HepG2 (cell line): ENCODE measurements around the gene TMEFF1. TPM values are rescaled to one million over a fixed set of nuclear protein-coding genes. Genes with fewer than 3 reads are reported as not detected.
A peak's percentile ranks its signal among the peaks of the same experiment; 100 is the strongest.

Source experiments
- ATAC-seq: fragments of 200-7000 bp; cut with Tn5 transposase; 3 replicates; pipeline ENCODE4 v1.9.1; 2020; ENCODE audit warnings: mild to moderate bottlenecking, moderate library complexity
- BruUV-seq: library from RNA; stranded (reverse); fragments of 400-500 nt; replicated peaks from 2 replicates; lab custom pipeline; 2021; lab: Mats Ljungman, UMichigan
- CTCF ChIA-PET: fragments of 300-600 bp; formaldehyde crosslinking; extraction: SDS; loops from one replicate; lab custom pipeline; 2021; ENCODE audit warnings: low total read pairs, inconsistent platforms, low intra/inter-chr PET ratio; lab: Yijun Ruan, JAX
- POLR2A ChIA-PET: fragments of 350-600 bp; sonication (Branson Sonifier 250); formaldehyde crosslinking; loops from one replicate; lab custom pipeline; 2020; ENCODE audit warnings: antibody characterized with exemption, inconsistent platforms; lab: Yijun Ruan, JAX
- DNase-seq: peaks from one replicate; pipeline ENCODE4 v3.0.0-alpha.2; 2015; ENCODE audit warnings: low spot score
- FAIRE-seq: peaks from 3 replicates; lab custom pipeline; 2011; peaks lifted over from hg19 to GRCh38; lab: Jason Lieb, UNC
- H2AFZ ChIP-seq: one replicate; pipeline ENCODE4 v1.6.1; 2011; ENCODE audit warnings: low read length, inconsistent platforms
- H3K27ac ChIP-seq: fragments of 300-600 bp; 3 replicates; pipeline ENCODE4 v1.8.0; 2011; ENCODE audit warnings: mixed run types, mild to moderate bottlenecking, mixed read lengths, low read length, inconsistent platforms; ENCODE audit not compliant: insufficient read depth; ENCODE audit errors: extremely low read length
- H3K27me3 ChIP-seq, 2 experiments: fragments of 200-600 bp in 1 of 2; 2 replicates in 1 of 2; 3 replicates in 1 of 2; pipeline versions ENCODE4 v1.6.0 to v1.8.0; 2011; ENCODE audit warnings: low read length in 2 of 2, mild to moderate bottlenecking in 2 of 2, moderate library complexity in 2 of 2, inconsistent platforms in 1 of 2; ENCODE audit not compliant: insufficient read depth in 2 of 2, control insufficient read depth in 1 of 2
- H3K36me3 ChIP-seq, 2 experiments: fragments of 200-600 bp in 1 of 2; replicated peaks in 1 of 2; 2 replicates in 1 of 2; 3 replicates in 1 of 2; pipeline versions ENCODE4 v1.5.1 to v1.8.0; 2011; ENCODE audit warnings: low read length in 2 of 2, inconsistent platforms in 1 of 2; ENCODE audit not compliant: insufficient read depth in 2 of 2, control insufficient read depth in 1 of 2
- H3K4me1 ChIP-seq: 2 replicates; pipeline ENCODE4 v1.5.1; 2012; ENCODE audit warnings: low read length, inconsistent platforms; ENCODE audit not compliant: insufficient read depth
- H3K4me2 ChIP-seq: 2 replicates; pipeline ENCODE4 v1.6.0; 2011; ENCODE audit warnings: low read depth, low read length, inconsistent platforms
- H3K4me3 ChIP-seq, 3 experiments: fragments of 200-600 bp in 1 of 3; sonication (generic), shearing (Covaris generic) in 1 of 3; replicated peaks in 1 of 3; 2 replicates each; pipeline ENCODE4 v1.5.1; 2011 to 2016; ENCODE audit warnings: low read length in 3 of 3, inconsistent platforms in 2 of 3, low read depth in 2 of 3, mild to moderate bottlenecking in 2 of 3, control low read depth in 1 of 3, mixed read lengths in 1 of 3; ENCODE audit not compliant: insufficient read depth in 1 of 3
- H3K79me2 ChIP-seq: one replicate; pipeline ENCODE4 v1.6.1; 2011; ENCODE audit warnings: low read length, inconsistent platforms; ENCODE audit not compliant: insufficient read depth
- H3K9ac ChIP-seq: 2 replicates; pipeline ENCODE4 v1.6.0; 2011; ENCODE audit warnings: mild to moderate bottlenecking, low read depth, low read length, inconsistent platforms; ENCODE audit not compliant: insufficient read depth
- H3K9me3 ChIP-seq: 2 replicates; pipeline ENCODE4 v1.5.1; 2012; ENCODE audit warnings: mild to moderate bottlenecking, low read length
- H4K20me1 ChIP-seq: 2 replicates; pipeline ENCODE4 v1.6.0; 2011; ENCODE audit warnings: inconsistent platforms, mild to moderate bottlenecking, low read length, moderate library complexity; ENCODE audit not compliant: insufficient read depth
- FOXO1 ChIP-seq: sonication (generic); formaldehyde crosslinking; IDR thresholded peaks from 2 replicates; pipeline ENCODE4 v1.4.0; 2020; ENCODE audit warnings: missing genetic modification reagents
- FUBP1 ChIP-seq: sonication (generic); formaldehyde crosslinking; IDR thresholded peaks from 2 replicates; pipeline ENCODE4 v1.5.1; 2020; ENCODE audit warnings: missing genetic modification reagents, mild to moderate bottlenecking, borderline replicate concordance
- GLI4 ChIP-seq: sonication (generic); formaldehyde crosslinking; IDR thresholded peaks from 2 replicates; pipeline ENCODE4 v1.5.1; 2020; ENCODE audit warnings: missing genetic modification reagents, mild to moderate bottlenecking, moderate library complexity, borderline replicate concordance
- GMEB1 ChIP-seq: sonication (generic); formaldehyde crosslinking; IDR thresholded peaks from 2 replicates; pipeline ENCODE4 v1.5.1; 2020; ENCODE audit warnings: missing genetic modification reagents, mild to moderate bottlenecking, borderline replicate concordance
- IRF2 ChIP-seq: IDR thresholded peaks from 2 replicates; pipeline ENCODE4 v1.6.1; 2018; ENCODE audit warnings: missing genetic modification reagents, missing compliant biosample characterization
- KLF13 ChIP-seq: sonication (generic); formaldehyde crosslinking; IDR thresholded peaks from 2 replicates; pipeline ENCODE4 v1.4.0; 2020; ENCODE audit warnings: mild to moderate bottlenecking, missing genetic modification reagents
- MNT ChIP-seq: fragments of 450-650 bp; IDR thresholded peaks from 2 replicates; pipeline ENCODE4 v1.6.1; 2016
- MXD4 ChIP-seq: IDR thresholded peaks from 2 replicates; pipeline ENCODE4 v1.6.1; 2016; ENCODE audit warnings: mild to moderate bottlenecking, missing biosample characterization, missing genetic modification reagents
- ZNF205 ChIP-seq: IDR thresholded peaks from 2 replicates; pipeline ENCODE4 v1.6.1; 2018; ENCODE audit warnings: missing biosample characterization, missing genetic modification reagents
- ZNF430 ChIP-seq: sonication (generic); formaldehyde crosslinking; IDR thresholded peaks from 2 replicates; pipeline ENCODE4 v1.9.0; 2021; ENCODE audit warnings: mild to moderate bottlenecking, missing genetic modification reagents
- ZNF574 ChIP-seq: sonication (generic); formaldehyde crosslinking; IDR thresholded peaks from 2 replicates; pipeline ENCODE4 v1.4.0; 2020; ENCODE audit warnings: missing genetic modification reagents
- ZNF644 ChIP-seq: IDR thresholded peaks from 2 replicates; pipeline ENCODE4 v1.6.1; 2016; ENCODE audit warnings: low read depth
- ZNF770 ChIP-seq: sonication (generic); formaldehyde crosslinking; IDR thresholded peaks from 2 replicates; pipeline ENCODE4 v1.5.0; 2020; ENCODE audit warnings: mild to moderate bottlenecking, missing genetic modification reagents
- WGBS: methylation state at CpG from one replicate; pipeline ENCODE4 v1.1.6; 2017; ENCODE audit warnings: low lambda C conversion rate; 5-methylcytosine and 5-hydroxymethylcytosine counted together
- in situ Hi-C: cut with HindIII; loops from 2 replicates; pipeline ENCODE4 v1.10.0; 2017; ENCODE audit warnings: low pct_unique_long_range_greater_than_20kb; ENCODE audit not compliant: extremely low pct_ligation_motif_present
- intact Hi-C: fragments of 100-400 bp; cut with micrococcal nuclease; formaldehyde crosslinking; loops from one replicate; pipeline ENCODE4 v1.10.0; 2022; ENCODE audit not compliant: unreplicated experiment
- polyA plus RNA-seq, 8 experiments: library from polyadenylated mRNA; depleted of rRNA in 3 of 8; stranded (reverse) in 7 of 8; unstranded in 1 of 8; fragments of >200 nt; fragmentation: Illumina TruSeq in 4 of 8; extraction: Trizol in 4 of 8; gene quantifications; 2 replicates each; pipeline versions ENCODE4 v1.2.1 to v1.2.3, GENCODE V29; 2011 to 2016; ENCODE audit warnings: low read depth in 4 of 8, missing spikeins in 1 of 8, mixed read lengths in 1 of 8; ENCODE audit not compliant: insufficient read depth in 1 of 8
- total RNA-seq, 5 experiments: library from RNA; depleted of rRNA; stranded (reverse); fragments of >200 nt; fragmentation: Illumina TruSeq; extraction: Trizol; gene quantifications; 2 replicates each; pipeline ENCODE4 v1.2.3, GENCODE V29; 2016; ENCODE audit warnings: low read depth in 1 of 5

Gene TMEFF1
- total and polyA plus RNA-seq, 2 of the 13 experiments (the other 11 are each of a cell fraction or from before 2014, with no cell fraction given): 0.87 to 1.9 TPM

- intact Hi-C loops: loop anchor here (5.0 kb wide), 2 partner anchors 276 to 461 kb away; no protein-coding TSS in a partner anchor
- peak; percentile 69 for DNase-seq
- H3K4me3 ChIP-seq: peak overlapping the region; percentile 61 to 73 (median 62)
- CTCF ChIA-PET: no interaction called here
- H3K9ac ChIP-seq: peak overlapping the region; percentile 27; the same call in 1 of the 2 replicates
- no peaks in the 10 kb centered on the region for H3K27me3 ChIP-seq
- H3K9me3 ChIP-seq: no peaks in the 10 kb centered on the region
- peak overlapping the region; percentile 79 for H3K4me2 ChIP-seq
- FAIRE-seq: peak; percentile 8
- WGBS: 3% methylated on average over 25 of the region's 41 CpGs
- no peaks in the 10 kb centered on the region for H4K20me1 ChIP-seq
- H3K4me1 ChIP-seq: peaks cover 24% of the 10 kb centered on the region
- no peaks in the 10 kb centered on the region for H3K79me2 ChIP-seq
- no peaks in the 10 kb centered on the region for H3K36me3 ChIP-seq
- in situ Hi-C loops: loop anchor here (5.0 to 25.0 kb wide), 4 partner anchors 161 to 1436 kb away; no protein-coding TSS in a partner anchor
- no peak overlapping the region for H3K27ac ChIP-seq
- peak; percentile 82 for ATAC-seq
- no TSS peak for BruUV-seq
- POLR2A ChIA-PET: no interaction called here
- H2AFZ ChIP-seq: peak overlapping the region; percentile 88
- TF ChIP-seq GLI4 (CRISPR knock-in tag) (no peak), IRF2 (CRISPR knock-in tag) (0 out of 2 replicates have a peak, but pooled peaks have one; percentile 23), FOXO1 (CRISPR knock-in tag) (no peak), ZNF770 (peak; percentile 34; the same call in 1 of the 2 replicates), ZNF430 (no peak), MXD4 (CRISPR knock-in tag) (0 out of 2 replicates have a peak, but pooled peaks have one; percentile 25), ZNF205 (CRISPR knock-in tag) (no peak), KLF13 (CRISPR knock-in tag) (0 out of 2 replicates have a peak, but pooled peaks have one; percentile 66), MNT (no peak), GMEB1 (peak; percentile 57; the same call in 1 of the 2 replicates), FUBP1 (CRISPR knock-in tag) (no peak), ZNF644 (CRISPR knock-in tag) (0 out of 2 replicates have a peak, but pooled peaks have one; percentile 14), ZNF574 (CRISPR knock-in tag) (peak; percentile 18; the same call in 1 of the 2 replicates)
These were observed 125.7 kb downstream of the TMEFF1 start for GRCh38 chr9:100598641-100599145.
